ENCODE results near the gene TMEM8B. TPM values are rescaled to one million over a fixed set of nuclear protein-coding genes. Genes with fewer than 3 reads are reported as not detected.

TMEM8B gene
- total RNA-seq, 1 donor from 2014 or later = 44.4 TPM

- TF ChIP-seq CTCF (IDR thresholded peaks at IDR 0.05; ENCODE audit: partially characterized antibody, unreplicated experiment) = no peak
- Mint-ChIP-seq H3K4me1 (ENCODE audit: low read depth, unreplicated experiment) (peaks cover 25% of the 10 kb centered on the region), H3K9me3 (ENCODE audit: unreplicated experiment) (peaks cover 27% of the 10 kb centered on the region), H3K36me3 (ENCODE audit: unreplicated experiment) (peaks cover under 1% of the 10 kb centered on the region), H3K27ac (ENCODE audit: unreplicated experiment) (peak overlapping the region; percentile 100), H3K4me3 (ENCODE audit: unreplicated experiment) (peak overlapping the region; percentile 91), H3K27me3 (ENCODE audit: unreplicated experiment) (peaks cover 22% of the 10 kb centered on the region)
- DNase-seq = no peak
These were observed 39.0 kb upstream of the TMEM8B start for GRCh38 chr9:35790025-35790384.

GRCh38 chr9:35790385-35791296, 38.4 kb upstream of the TMEM8B start:
- peak; percentile 89 for TF ChIP-seq CTCF (IDR thresholded peaks at IDR 0.05; ENCODE audit: partially characterized antibody, unreplicated experiment)
- H3K4me3 Mint-ChIP-seq (ENCODE audit: unreplicated experiment) = peak overlapping the region; percentile 91
- H3K27ac Mint-ChIP-seq (ENCODE audit: unreplicated experiment) = peak overlapping the region; percentile 100
- H3K27me3 Mint-ChIP-seq (ENCODE audit: unreplicated experiment) = peaks cover 24% of the 10 kb centered on the region
- peaks cover 27% of the 10 kb centered on the region for H3K9me3 Mint-ChIP-seq (ENCODE audit: unreplicated experiment)
- peaks cover 7% of the 10 kb centered on the region for H3K36me3 Mint-ChIP-seq (ENCODE audit: unreplicated experiment)
- peak; percentile 81 for DNase-seq
- H3K4me1 Mint-ChIP-seq (ENCODE audit: low read depth, unreplicated experiment) = peaks cover 31% of the 10 kb centered on the region

- H3K36me3 Mint-ChIP-seq (ENCODE audit: unreplicated experiment) = peaks cover 9% of the 10 kb centered on the region
- H3K4me3 Mint-ChIP-seq (ENCODE audit: unreplicated experiment) = peak within 1 kb of the TSS; percentile 92
- H3K9me3 Mint-ChIP-seq (ENCODE audit: unreplicated experiment) = peaks cover 27% of the 10 kb centered on the region
- DNase-seq = peak; percentile 64
- TF ChIP-seq CTCF (IDR thresholded peaks at IDR 0.05; ENCODE audit: partially characterized antibody, unreplicated experiment) = no peak
- H3K4me1 Mint-ChIP-seq (ENCODE audit: low read depth, unreplicated experiment) = peaks cover 35% of the 10 kb centered on the region
- H3K27ac Mint-ChIP-seq (ENCODE audit: unreplicated experiment) = peak within 1 kb of the TSS; percentile 100
- H3K27me3 Mint-ChIP-seq (ENCODE audit: unreplicated experiment) = peaks cover 27% of the 10 kb centered on the region
These were observed 37.6 kb upstream of the TMEM8B start, which contains the start of gene NPR2 for GRCh38 chr9:35791297-35791921. TSS of gene NPR2 (plus strand) at chr9:35791591. CDS start at chr9:35792409, 818 bp downstream.

- H3K36me3 Mint-ChIP-seq (ENCODE audit: unreplicated experiment) = peaks cover 9% of the 10 kb centered on the region
- DNase-seq = peak; percentile 43
- peaks cover 29% of the 10 kb centered on the region for H3K9me3 Mint-ChIP-seq (ENCODE audit: unreplicated experiment)
- peaks cover 41% of the 10 kb centered on the region for H3K4me1 Mint-ChIP-seq (ENCODE audit: low read depth, unreplicated experiment)
- H3K4me3 Mint-ChIP-seq (ENCODE audit: unreplicated experiment) = peak overlapping the region; percentile 92
- peaks cover 29% of the 10 kb centered on the region for H3K27me3 Mint-ChIP-seq (ENCODE audit: unreplicated experiment)
- no peak for TF ChIP-seq CTCF (IDR thresholded peaks at IDR 0.05; ENCODE audit: partially characterized antibody, unreplicated experiment)
- peak overlapping the region; percentile 97 for H3K27ac Mint-ChIP-seq (ENCODE audit: unreplicated experiment)
These were observed 36.8 kb upstream of the TMEM8B start for GRCh38 chr9:35792024-35792813.

Measured in glutamatergic neuron (in vitro differentiated cells).